Middle frontal gyrus (tissue), 1 donor: ENCODE measurements around the gene SOX12.
A peak's percentile ranks its signal among the peaks of the same experiment; 100 is the strongest.

Source experiments
- DNase-seq: peaks from one replicate; pipeline ENCODE4 v3.0.0-alpha.2; 2015; ENCODE audit warnings: low spot score; ENCODE audit errors: extremely low spot score

The SOX12 gene

GRCh38 chr20:325045-325888 lies at the start of gene SOX12:
SOX12 (plus strand) TSS chr20:325552; CDS start chr20:325925, 373 bp downstream.
- DNase-seq = peak; percentile 93

GRCh38 chr20:275791-276190 lies 49.6 kb upstream of the SOX12 start:
- DNase-seq = no peak

GRCh38 chr20:276620-277495 lies 48.5 kb upstream of the SOX12 start:
- DNase-seq = no peak

GRCh38 chr20:277496-277781 lies 47.9 kb upstream of the SOX12 start:
- no peak for DNase-seq

GRCh38 chr20:278181-278580 lies 47.2 kb upstream of the SOX12 start:
- DNase-seq = no peak

GRCh38 chr20:278607-279571 lies 46.5 kb upstream of the SOX12 start:
- no peak for DNase-seq

- DNase-seq = no peak
Measured at GRCh38 chr20:284172-284571, 41.2 kb upstream of the SOX12 start.

GRCh38 chr20:286508-286907 lies 38.8 kb upstream of the SOX12 start:
- DNase-seq = no peak

- no peak for DNase-seq
Measured at GRCh38 chr20:288956-289692, 36.2 kb upstream of the SOX12 start.

- no peak for DNase-seq
Measured at GRCh38 chr20:289693-290083, 35.7 kb upstream of the SOX12 start.

- DNase-seq = peak; percentile 82
Measured at GRCh38 chr20:290084-290831, 35.1 kb upstream of the SOX12 start, which contains the start of gene C20orf96. C20orf96 (minus strand) TSS chr20:290750; CDS start chr20:290610, 140 bp downstream.

- no peak for DNase-seq
Measured at GRCh38 chr20:294602-295001, 30.8 kb upstream of the SOX12 start.

GRCh38 chr20:295804-296203 lies 29.5 kb upstream of the SOX12 start:
- no peak for DNase-seq

GRCh38 chr20:297098-297924 lies 28.0 kb upstream of the SOX12 start, which contains the start of gene ZCCHC3:
ZCCHC3 (plus strand) TSS chr20:297570; CDS start chr20:297587, 17 bp downstream.
- DNase-seq = peak; percentile 50

- DNase-seq = peak; percentile 36
Measured at GRCh38 chr20:297925-298775, 27.2 kb upstream of the SOX12 start.

GRCh38 chr20:298776-299391 lies 26.5 kb upstream of the SOX12 start:
- no peak for DNase-seq

- no peak for DNase-seq
Measured at GRCh38 chr20:300345-300990, 24.9 kb upstream of the SOX12 start.
